ENCODE measurements around the gene COLEC12. TPM values are rescaled to one million over a fixed set of nuclear protein-coding genes. Genes with fewer than 3 reads are reported as not detected.

The COLEC12 gene
- total and polyA plus RNA-seq, 10 of the 15 experiments (the other 5 are each of a cell fraction or from before 2014, with no cell fraction given) = 0.04 to 0.05 TPM; not detected in 8

- TF ChIP-seq, protein P1, sequence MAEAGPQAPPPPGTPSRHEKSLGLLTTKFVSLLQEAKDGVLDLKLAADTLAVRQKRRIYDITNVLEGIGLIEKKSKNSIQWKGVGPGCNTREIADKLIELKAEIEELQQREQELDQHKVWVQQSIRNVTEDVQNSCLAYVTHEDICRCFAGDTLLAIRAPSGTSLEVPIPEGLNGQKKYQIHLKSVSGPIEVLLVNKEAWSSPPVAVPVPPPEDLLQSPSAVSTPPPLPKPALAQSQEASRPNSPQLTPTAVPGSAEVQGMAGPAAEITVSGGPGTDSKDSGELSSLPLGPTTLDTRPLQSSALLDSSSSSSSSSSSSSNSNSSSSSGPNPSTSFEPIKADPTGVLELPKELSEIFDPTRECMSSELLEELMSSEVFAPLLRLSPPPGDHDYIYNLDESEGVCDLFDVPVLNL (IDR thresholded peaks at IDR 0.05; ENCODE audit: low read depth, low read length) = no peak
- no peak for TF ChIP-seq SRF (IDR thresholded peaks at IDR 0.05; ENCODE audit: low read depth in 2 of 2, low read length in 2 of 2)
Observed at GRCh38 chr18:356778-357177, 143.7 kb downstream of the COLEC12 start (continued).

GRCh38 chr18:355678-356077 lies 144.8 kb downstream of the COLEC12 start:
- H2AFZ ChIP-seq (ENCODE audit: control insufficient read depth, low read depth, low read length) = no peak overlapping the region
- SMC1A ChIA-PET (ENCODE audit: uncharacterized antibody, unreplicated experiment) = no interaction called here
- no peaks in the 10 kb centered on the region for H3K4me1 ChIP-seq (ENCODE audit: control insufficient read depth, insufficient read depth, low read length)
- in situ Hi-C loops (cut with MboI) (no loop called here), intact Hi-C loops (cut with micrococcal nuclease; ENCODE audit: unreplicated experiment) (no loop called here)
- no peaks in the 10 kb centered on the region for H4K20me1 ChIP-seq (ENCODE audit: control insufficient read depth, insufficient read depth)
- 8% methylated on average over 4 of the region's 4 CpGs for WGBS (ENCODE audit: insufficient coverage, insufficient replicate concordance, low lambda C conversion rate, missing lambda C conversion rate)
- CTCF ChIA-PET = no interaction called here
- H3K27ac ChIP-seq (ENCODE audit: control insufficient read depth, insufficient read depth) = no peak overlapping the region
- H3K9me3 ChIP-seq (replicated peaks; ENCODE audit: control insufficient read depth, insufficient read depth, low read length) = no peaks in the 10 kb centered on the region
- no peak for FAIRE-seq
- no TSS peak for BruUV-seq (replicated peaks)
- no peak overlapping the region for H3K4me3 ChIP-seq
- no peak for ATAC-seq
- H3K79me2 ChIP-seq (ENCODE audit: control insufficient read depth, insufficient read depth, low read length) = no peaks in the 10 kb centered on the region
- H3K4me2 ChIP-seq (ENCODE audit: control insufficient read depth, insufficient read depth) = no peak overlapping the region
- RAD21 ChIA-PET (ENCODE audit: unreplicated experiment) = no interaction called here
- TF ChIP-seq MAX (IDR thresholded peaks at IDR 0.05; ENCODE audit: low read depth, low read length) = no peak
- no peak for TF ChIP-seq ESRRA (IDR thresholded peaks at IDR 0.05; ENCODE audit: low read length)
- no peak for TF ChIP-seq ETV6 (conservative IDR thresholded peaks at IDR 0.05 in 1 of 2, IDR thresholded peaks at IDR 0.05 in 1 of 2; ENCODE audit: borderline replicate concordance in 1 of 2, low read depth in 1 of 2)
- TF ChIP-seq, protein P2, sequence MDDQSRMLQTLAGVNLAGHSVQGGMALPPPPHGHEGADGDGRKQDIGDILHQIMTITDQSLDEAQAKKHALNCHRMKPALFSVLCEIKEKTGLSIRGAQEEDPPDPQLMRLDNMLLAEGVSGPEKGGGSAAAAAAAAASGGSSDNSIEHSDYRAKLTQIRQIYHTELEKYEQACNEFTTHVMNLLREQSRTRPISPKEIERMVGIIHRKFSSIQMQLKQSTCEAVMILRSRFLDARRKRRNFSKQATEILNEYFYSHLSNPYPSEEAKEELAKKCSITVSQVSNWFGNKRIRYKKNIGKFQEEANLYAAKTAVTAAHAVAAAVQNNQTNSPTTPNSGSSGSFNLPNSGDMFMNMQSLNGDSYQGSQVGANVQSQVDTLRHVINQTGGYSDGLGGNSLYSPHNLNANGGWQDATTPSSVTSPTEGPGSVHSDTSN (IDR thresholded peaks at IDR 0.05; ENCODE audit: insufficient replicate concordance, low read depth, low read length) = no peak
- TF ChIP-seq SMARCA5 (IDR thresholded peaks at IDR 0.05) = no peak
- no peak for TF ChIP-seq HDAC6 (IDR thresholded peaks at IDR 0.05; ENCODE audit: unreplicated experiment)
- no peak for TF ChIP-seq BCL11A (IDR thresholded peaks at IDR 0.05; ENCODE audit: low read depth, low read length)
- no peaks in the 10 kb centered on the region for H3K36me3 ChIP-seq (ENCODE audit: control insufficient read depth in 2 of 2, insufficient read depth in 2 of 2, low read length in 1 of 2)
- 0 out of 4 replicates have a peak, but pooled peaks cover 0 to 4% of the 10 kb centered on the region in 2 experiments for H3K27me3 ChIP-seq (replicated peaks in 1 of 2; ENCODE audit: control insufficient read depth in 2 of 2, insufficient read depth in 2 of 2, low read length in 1 of 2)
- no peak for DNase-seq (ENCODE audit: low read depth, low spot score)
- POLR2A ChIA-PET = no interaction called here
- H3K9ac ChIP-seq (ENCODE audit: control insufficient read depth, insufficient read depth, low read length) = no peak overlapping the region

All from GM12878 (cell line).